ENCODE measurements around the gene RNASEH2A. TPM values are rescaled to one million over a fixed set of nuclear protein-coding genes. Genes with fewer than 3 reads are reported as not detected.

Gene RNASEH2A
- total and polyA plus RNA-seq, 2 of the 13 experiments (the other 11 are each of a cell fraction or from before 2014, with no cell fraction given) = 25.1 to 35.8 TPM

- TF ChIP-seq AHDC1 (CRISPR knock-in tag; IDR thresholded peaks at IDR 0.05; ENCODE audit: borderline replicate concordance) (no peak), FOSL2 (CRISPR knock-in tag; IDR thresholded peaks at IDR 0.05) (peak; percentile 61), ZBTB1 (CRISPR knock-in tag; IDR thresholded peaks at IDR 0.05; ENCODE audit: borderline replicate concordance) (no peak), TBP (CRISPR knock-in tag; IDR thresholded peaks at IDR 0.05) (0 out of 2 replicates have a peak, but pooled peaks have one; percentile 27), ZNF629 (CRISPR knock-in tag; conservative IDR thresholded peaks at IDR 0.05) (peak; percentile 18; the same call in 1 of the 2 replicates), DMTF1 (CRISPR knock-in tag; IDR thresholded peaks at IDR 0.05) (no peak), ZNF709 (CRISPR knock-in tag; IDR thresholded peaks at IDR 0.05) (peak; percentile 83; the same call in 1 of the 2 replicates), MAFK (conservative IDR thresholded peaks at IDR 0.05 in 1 of 2, IDR thresholded peaks at IDR 0.05 in 1 of 2; ENCODE audit: low read length in 2 of 2) (no peak), ZNF550 (CRISPR knock-in tag; IDR thresholded peaks at IDR 0.05; ENCODE audit: borderline replicate concordance) (no peak), HDAC6 (IDR thresholded peaks at IDR 0.05; ENCODE audit: low read depth, low read length) (no peak), TAF15 (IDR thresholded peaks at IDR 0.05; ENCODE audit: low read depth, low read length, poor library complexity, severe bottlenecking) (no peak), ZNF10 (CRISPR knock-in tag; IDR thresholded peaks at IDR 0.05; ENCODE audit: borderline replicate concordance, low read depth) (no peak), GFI1 (CRISPR knock-in tag; IDR thresholded peaks at IDR 0.05; ENCODE audit: borderline replicate concordance) (peak; percentile 51; the same call in 1 of the 2 replicates), ZNF772 (CRISPR knock-in tag; IDR thresholded peaks at IDR 0.05) (peak; percentile 77), NR1H2 (CRISPR knock-in tag; IDR thresholded peaks at IDR 0.05; ENCODE audit: borderline replicate concordance, low read depth) (no peak), KLF11 (CRISPR knock-in tag; IDR thresholded peaks at IDR 0.05) (peak; percentile 85), ZNF720 (CRISPR knock-in tag; IDR thresholded peaks at IDR 0.05) (no peak)
- TF ChIP-seq, protein P1, sequence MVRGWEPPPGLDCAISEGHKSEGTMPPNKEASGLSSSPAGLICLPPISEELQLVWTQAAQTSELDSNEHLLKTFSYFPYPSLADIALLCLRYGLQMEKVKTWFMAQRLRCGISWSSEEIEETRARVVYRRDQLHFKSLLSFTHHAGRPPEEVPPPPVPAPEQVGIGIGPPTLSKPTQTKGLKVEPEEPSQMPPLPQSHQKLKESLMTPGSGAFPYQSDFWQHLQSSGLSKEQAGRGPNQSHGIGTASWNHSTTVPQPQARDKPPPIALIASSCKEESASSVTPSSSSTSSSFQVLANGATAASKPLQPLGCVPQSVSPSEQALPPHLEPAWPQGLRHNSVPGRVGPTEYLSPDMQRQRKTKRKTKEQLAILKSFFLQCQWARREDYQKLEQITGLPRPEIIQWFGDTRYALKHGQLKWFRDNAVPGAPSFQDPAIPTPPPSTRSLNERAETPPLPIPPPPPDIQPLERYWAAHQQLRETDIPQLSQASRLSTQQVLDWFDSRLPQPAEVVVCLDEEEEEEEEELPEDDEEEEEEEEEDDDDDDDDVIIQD (CRISPR knock-in tag; IDR thresholded peaks at IDR 0.05; ENCODE audit: low read depth) = no peak
- TF ChIP-seq, protein P2, sequence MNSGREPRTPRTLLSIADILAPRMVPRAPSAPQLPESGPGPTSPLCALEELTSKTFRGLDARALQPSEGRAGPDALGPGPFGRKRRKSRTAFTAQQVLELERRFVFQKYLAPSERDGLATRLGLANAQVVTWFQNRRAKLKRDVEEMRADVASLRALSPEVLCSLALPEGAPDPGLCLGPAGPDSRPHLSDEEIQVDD (CRISPR knock-in tag; IDR thresholded peaks at IDR 0.05; ENCODE audit: borderline replicate concordance) = no peak
Measured at GRCh38 chr19:12806242-12807081, at the start of gene RNASEH2A (continued).
